Transverse colon (tissue), 3 donors: Measurements from ENCODE around the gene SOCS3.

Experiments used
- POLR2A ChIP-seq: fragments of 450-650 bp; IDR thresholded peaks from one replicate; pipeline ENCODE4 v1.6.1; 2016; ENCODE audit warnings: antibody characterized with exemption, mild to moderate bottlenecking, moderate library complexity
- TF ChIP-seq, protein P1 (sequence below), 5 experiments: fragments of 200-600 bp in 3 of 5; fragments of 450-650 bp in 2 of 5; sonication (generic) in 3 of 5; IDR thresholded peaks; 1 replicate in 2 of 5; 2 replicates in 3 of 5; pipeline ENCODE4 v1.5.1; 2016 to 2017; ENCODE audit warnings: antibody characterized with exemption in 5 of 5, inconsistent platforms in 3 of 5, mild to moderate bottlenecking in 2 of 5, moderate library complexity in 1 of 5

DNA sequence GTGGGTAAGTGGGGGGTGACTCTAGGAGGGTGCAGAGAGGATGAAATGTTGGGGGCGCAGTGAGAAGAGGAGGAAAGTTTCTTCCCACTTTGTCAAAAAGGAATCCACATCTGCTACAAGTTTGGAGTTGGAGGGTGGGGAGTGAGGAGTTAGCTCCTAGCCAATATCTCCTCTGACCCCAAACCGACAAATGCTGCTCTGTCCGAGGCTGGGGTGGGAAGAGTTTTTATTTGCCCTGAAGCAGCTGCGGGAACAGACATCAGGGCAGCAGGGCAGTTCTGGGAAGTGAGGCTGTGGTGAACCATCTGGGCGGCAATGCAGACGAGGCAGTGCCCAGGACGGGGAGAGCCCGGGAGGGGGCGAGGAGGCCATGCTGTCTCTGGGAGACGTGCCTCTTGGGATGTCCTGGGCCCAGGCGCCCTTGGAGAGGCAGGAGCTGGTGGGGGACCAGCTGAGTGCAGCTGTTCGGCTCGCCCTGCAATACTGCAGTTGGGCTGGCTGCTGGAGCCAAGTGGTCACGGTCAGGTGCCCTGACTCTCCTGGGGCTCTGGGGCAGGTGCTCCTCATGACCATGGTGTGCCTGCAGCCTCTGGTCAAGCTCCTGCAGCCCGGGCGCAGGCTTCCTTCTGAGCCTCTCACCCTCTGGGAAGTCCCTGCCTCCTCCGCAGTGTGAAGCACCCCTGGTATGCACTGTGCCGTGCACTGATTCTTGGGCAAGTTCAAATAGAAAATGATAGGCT lies 6.4 kb upstream of the SOCS3 start:
- TF ChIP-seq POLR2A: no peak
- TF ChIP-seq, protein P1, sequence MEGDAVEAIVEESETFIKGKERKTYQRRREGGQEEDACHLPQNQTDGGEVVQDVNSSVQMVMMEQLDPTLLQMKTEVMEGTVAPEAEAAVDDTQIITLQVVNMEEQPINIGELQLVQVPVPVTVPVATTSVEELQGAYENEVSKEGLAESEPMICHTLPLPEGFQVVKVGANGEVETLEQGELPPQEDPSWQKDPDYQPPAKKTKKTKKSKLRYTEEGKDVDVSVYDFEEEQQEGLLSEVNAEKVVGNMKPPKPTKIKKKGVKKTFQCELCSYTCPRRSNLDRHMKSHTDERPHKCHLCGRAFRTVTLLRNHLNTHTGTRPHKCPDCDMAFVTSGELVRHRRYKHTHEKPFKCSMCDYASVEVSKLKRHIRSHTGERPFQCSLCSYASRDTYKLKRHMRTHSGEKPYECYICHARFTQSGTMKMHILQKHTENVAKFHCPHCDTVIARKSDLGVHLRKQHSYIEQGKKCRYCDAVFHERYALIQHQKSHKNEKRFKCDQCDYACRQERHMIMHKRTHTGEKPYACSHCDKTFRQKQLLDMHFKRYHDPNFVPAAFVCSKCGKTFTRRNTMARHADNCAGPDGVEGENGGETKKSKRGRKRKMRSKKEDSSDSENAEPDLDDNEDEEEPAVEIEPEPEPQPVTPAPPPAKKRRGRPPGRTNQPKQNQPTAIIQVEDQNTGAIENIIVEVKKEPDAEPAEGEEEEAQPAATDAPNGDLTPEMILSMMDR (IDR thresholded peaks at IDR 0.05): no peak
